GM21423 (cell line): ENCODE data around the gene GABRR2.

ENCODE experiments used
- ATAC-seq: cut with Tn5 transposase; IDR thresholded peaks from one replicate; pipeline ENCODE4 v1.9.1; 2021; ENCODE audit warnings: mild to moderate bottlenecking, moderate library complexity; ENCODE audit not compliant: unreplicated experiment

Gene GABRR2

GRCh38 chr6:89214197-89214596 is 100.9 kb downstream of the GABRR2 start:
- ATAC-seq = no peak

GRCh38 chr6:89212472-89212871 is 102.6 kb downstream of the GABRR2 start:
- no peak for ATAC-seq

- ATAC-seq = no peak
Measured at GRCh38 chr6:89209457-89209856, 105.6 kb downstream of the GABRR2 start.

- ATAC-seq = no peak
Measured at GRCh38 chr6:89208551-89208950, 106.5 kb downstream of the GABRR2 start.
